IMR-90 (cell line): ENCODE measurements around the gene ABR. TPM values are rescaled to one million over a fixed set of nuclear protein-coding genes. Genes with fewer than 3 reads are reported as not detected.

Experiments used
- ATAC-seq: fragments of 200-7000 bp; cut with Tn5 transposase; 2 replicates; pipeline ENCODE4 v1.9.1; 2020; ENCODE audit warnings: low read depth, mild to moderate bottlenecking, moderate library complexity
- BruUV-seq: library from RNA; stranded (reverse); fragments of 400-500 nt; replicated peaks from 2 replicates; lab custom pipeline; 2021; lab: Mats Ljungman, UMichigan
- CTCF ChIA-PET: fragments of 300-600 bp; formaldehyde crosslinking; extraction: SDS; loops from one replicate; lab custom pipeline; 2021; ENCODE audit warnings: antibody characterized with exemption; lab: Yijun Ruan, JAX
- POLR2A ChIA-PET: fragments of 300-600 bp; sonication (Branson Sonifier 250); formaldehyde crosslinking; loops from one replicate; lab custom pipeline; 2022; ENCODE audit warnings: antibody characterized with exemption; ENCODE audit not compliant: unreplicated experiment; lab: Charles Lee
- DNase-seq: peaks from one replicate; pipeline ENCODE4 v3.0.0; 2013
- H2AFZ ChIP-seq: replicated peaks from 2 replicates; pipeline ENCODE3; 2013; ENCODE audit warnings: low read length, mild to moderate bottlenecking; ENCODE audit not compliant: poor library complexity
- H2AK5ac ChIP-seq: 2 replicates; pipeline ENCODE4 v1.6.1; 2013; ENCODE audit warnings: low read depth, low read length, inconsistent platforms
- H2AK9ac ChIP-seq: replicated peaks from 2 replicates; pipeline ENCODE3; 2013; ENCODE audit warnings: mild to moderate bottlenecking, low read depth, low read length, moderate library complexity; ENCODE audit not compliant: poor library complexity
- H2BK120ac ChIP-seq: 2 replicates; pipeline ENCODE4 v1.6.1; 2013; ENCODE audit warnings: low read depth, low read length, inconsistent platforms
- H2BK15ac ChIP-seq: 3 replicates; pipeline ENCODE4 v1.6.1; 2013; ENCODE audit warnings: low read depth, low read length, inconsistent platforms
- H2BK20ac ChIP-seq: 2 replicates; pipeline ENCODE4 v1.6.1; 2013; ENCODE audit warnings: low read depth, mild to moderate bottlenecking, inconsistent platforms, low read length, moderate library complexity
- H2BK5ac ChIP-seq: 2 replicates; pipeline ENCODE4 v1.6.1; 2013; ENCODE audit warnings: mild to moderate bottlenecking, low read depth, low read length, inconsistent platforms; ENCODE audit not compliant: poor library complexity, severe bottlenecking
- H3K14ac ChIP-seq: replicated peaks from 2 replicates; pipeline ENCODE4 v1.6.1; 2013; ENCODE audit warnings: low read depth, low read length, inconsistent platforms
- H3K18ac ChIP-seq: 2 replicates; pipeline ENCODE4 v1.6.1; 2013; ENCODE audit warnings: low read depth, low read length, control low read depth
- H3K23ac ChIP-seq: 2 replicates; pipeline ENCODE4 v1.6.1; 2013; ENCODE audit warnings: low read depth, low read length, inconsistent platforms
- H3K27ac ChIP-seq: 2 replicates; pipeline ENCODE4 v1.5.1; 2013; ENCODE audit warnings: mild to moderate bottlenecking, control low read depth, low read length; ENCODE audit not compliant: insufficient read depth
- H3K27me3 ChIP-seq: 2 replicates; pipeline ENCODE4 v1.6.1; 2013; ENCODE audit warnings: low read length; ENCODE audit not compliant: control insufficient read depth, insufficient read depth
- H3K36me3 ChIP-seq: 2 replicates; pipeline ENCODE4 v1.6.1; 2013; ENCODE audit warnings: low read length, mixed read lengths; ENCODE audit not compliant: control insufficient read depth, insufficient read depth
- H3K4ac ChIP-seq: 2 replicates; pipeline ENCODE4 v1.6.1; 2013; ENCODE audit warnings: low read depth, low read length, inconsistent platforms
- H3K4me1 ChIP-seq: 2 replicates; pipeline ENCODE4 v1.6.1; 2013; ENCODE audit warnings: low read length, mixed read lengths; ENCODE audit not compliant: control insufficient read depth, insufficient read depth
- H3K4me2 ChIP-seq: 2 replicates; pipeline ENCODE4 v1.6.1; 2013; ENCODE audit warnings: low read depth, mild to moderate bottlenecking, control low read depth, low read length, moderate library complexity
- H3K4me3 ChIP-seq: 2 replicates; pipeline ENCODE4 v1.5.1; 2013; ENCODE audit warnings: low read depth, mild to moderate bottlenecking, control low read depth, low read length, moderate library complexity; ENCODE audit not compliant: insufficient read depth
- H3K56ac ChIP-seq: 2 replicates; pipeline ENCODE4 v1.6.1; 2013; ENCODE audit warnings: low read length, inconsistent platforms; ENCODE audit not compliant: insufficient read depth; ENCODE audit errors: extremely low read depth
- H3K79me1 ChIP-seq, 2 experiments: 2 replicates each; pipeline ENCODE4 v1.6.1; 2013; ENCODE audit warnings: low read length in 2 of 2, inconsistent platforms in 1 of 2, low read depth in 1 of 2
- H3K9ac ChIP-seq: 2 replicates; pipeline ENCODE4 v1.6.1; 2013; ENCODE audit warnings: low read depth, low read length, control low read depth
- H3K9me1 ChIP-seq: 2 replicates; pipeline ENCODE4 v1.6.1; 2013; ENCODE audit warnings: low read length, inconsistent platforms; ENCODE audit not compliant: insufficient read depth
- H3K9me3 ChIP-seq: 2 replicates; pipeline ENCODE4 v1.6.1; 2013; ENCODE audit warnings: low read length; ENCODE audit not compliant: control insufficient read depth, insufficient read depth
- H4K20me1 ChIP-seq: 2 replicates; pipeline ENCODE4 v1.6.1; 2013; ENCODE audit warnings: low read length, inconsistent platforms; ENCODE audit not compliant: insufficient read depth
- H4K5ac ChIP-seq: 2 replicates; pipeline ENCODE4 v1.6.1; 2013; ENCODE audit warnings: mild to moderate bottlenecking, low read depth, low read length, control low read depth
- H4K8ac ChIP-seq, 2 experiments: 2 replicates each; pipeline ENCODE4 v1.6.1; 2013; ENCODE audit warnings: low read depth in 2 of 2, low read length in 2 of 2, control low read depth in 1 of 2, inconsistent platforms in 1 of 2
- H4K91ac ChIP-seq: 2 replicates; pipeline ENCODE4 v1.6.1; 2013; ENCODE audit warnings: low read depth, low read length, inconsistent platforms; ENCODE audit not compliant: insufficient read depth
- BHLHE40 ChIP-seq: fragments of 150-350 bp; IDR thresholded peaks from 2 replicates; pipeline ENCODE4 v1.6.1; 2016; ENCODE audit warnings: mild to moderate bottlenecking, low read depth, low read length
- CEBPB ChIP-seq: IDR thresholded peaks from 2 replicates; pipeline ENCODE4 v1.6.1; 2012; ENCODE audit warnings: low read depth, low read length, improper control_type of control experiment
- CHD1 ChIP-seq: IDR thresholded peaks from 2 replicates; pipeline ENCODE4 v1.6.1; 2012; ENCODE audit warnings: low read depth, low read length, improper control_type of control experiment
- CTCF ChIP-seq: conservative IDR thresholded peaks from 2 replicates; pipeline ENCODE4 v1.5.1; 2012; ENCODE audit warnings: mild to moderate bottlenecking, low read depth, low read length, improper control_type of control experiment
- FOS ChIP-seq: fragments of 150-350 bp; IDR thresholded peaks from 2 replicates; pipeline ENCODE4 v1.6.1; 2016; ENCODE audit warnings: low read depth, low read length
- MAFK ChIP-seq: IDR thresholded peaks from 2 replicates; pipeline ENCODE4 v1.6.1; 2012; ENCODE audit warnings: low read depth, low read length, improper control_type of control experiment
- MAZ ChIP-seq: IDR thresholded peaks from 2 replicates; pipeline ENCODE4 v1.6.1; 2012; ENCODE audit warnings: low read depth, mild to moderate bottlenecking, low read length, improper control_type of control experiment, moderate library complexity, borderline replicate concordance
- MXI1 ChIP-seq: IDR thresholded peaks from 2 replicates; pipeline ENCODE4 v1.6.1; 2012; ENCODE audit warnings: low read depth, mild to moderate bottlenecking, low read length, moderate library complexity, borderline replicate concordance
- NFE2L2 ChIP-seq: fragments of 150-350 bp; IDR thresholded peaks from 2 replicates; pipeline ENCODE4 v1.6.1; 2016; ENCODE audit warnings: low read depth, mild to moderate bottlenecking, low read length
- POLR2A ChIP-seq: IDR thresholded peaks from 2 replicates; pipeline ENCODE4 v1.6.1; 2012; ENCODE audit warnings: mild to moderate bottlenecking, low read depth, low read length
- RAD21 ChIP-seq: IDR thresholded peaks from 2 replicates; pipeline ENCODE4 v1.6.1; 2012; ENCODE audit warnings: low read length, improper control_type of control experiment
- RCOR1 ChIP-seq: IDR thresholded peaks from 2 replicates; pipeline ENCODE4 v1.6.1; 2012; ENCODE audit warnings: mild to moderate bottlenecking, low read length, improper control_type of control experiment; ENCODE audit not compliant: insufficient replicate concordance
- RFX5 ChIP-seq: IDR thresholded peaks from 2 replicates; pipeline ENCODE4 v1.8.0; 2012; ENCODE audit warnings: low read depth, mild to moderate bottlenecking, low read length, moderate library complexity
- SMC3 ChIP-seq: fragments of 150-350 bp; IDR thresholded peaks from 2 replicates; pipeline ENCODE4 v1.6.1; 2016; ENCODE audit warnings: low read depth, mild to moderate bottlenecking, antibody characterized with exemption, low read length, moderate library complexity
- WGBS, 2 experiments: methylation state at CpG; one replicate each; pipeline versions ENCODE4 v1.1.5 to v1.1.7; 2013; ENCODE audit warnings: missing lambda C conversion rate in 2 of 2; ENCODE audit not compliant: insufficient read length in 1 of 2; ENCODE audit errors: extremely low coverage in 2 of 2; 5-methylcytosine and 5-hydroxymethylcytosine counted together
- dilution Hi-C: fragments of 300-500 bp; cut with HindIII; formaldehyde crosslinking; loops from one replicate; pipeline ENCODE4 v1.14.3; 2018; ENCODE audit warnings: low sequenced_read_pairs; ENCODE audit not compliant: unreplicated experiment
- in situ Hi-C: fragments of 300-500 bp; cut with MboI; formaldehyde crosslinking; loops from 3 replicates; pipeline ENCODE4 v1.14.3; 2019; ENCODE audit warnings: low sequenced_read_pairs, inconsistent platforms, mixed read lengths
- intact Hi-C: fragments of 100-400 bp; cut with micrococcal nuclease; formaldehyde crosslinking; loops from 2 replicates; pipeline ENCODE4 v1.10.0; 2022
- polyA plus RNA-seq, 3 experiments: library from polyadenylated mRNA; depleted of rRNA; stranded (reverse); fragments of >200 nt; gene quantifications; 2 replicates each; pipeline ENCODE4 v1.2.3, GENCODE V29; 2012; ENCODE audit warnings: low replicate concordance in 1 of 3
- total RNA-seq: library from RNA; depleted of rRNA; stranded (reverse); fragments of >200 nt; gene quantifications from 2 replicates; pipeline ENCODE4 v1.2.3, GENCODE V29; 2012
- TF ChIP-seq, protein P1 (sequence below): fragments of 150-350 bp; IDR thresholded peaks from 2 replicates; pipeline ENCODE4 v1.6.1; 2016; ENCODE audit warnings: low read depth, mild to moderate bottlenecking, low read length, moderate library complexity, borderline replicate concordance
- TF ChIP-seq, protein P2 (sequence below): fragments of 150-350 bp; IDR thresholded peaks from 2 replicates; pipeline ENCODE4 v1.6.1; 2017; ENCODE audit warnings: mild to moderate bottlenecking, antibody characterized with exemption, low read length, low read depth

The ABR gene
- total and polyA plus RNA-seq, 2 of the 4 experiments (the other 2 are of a cell fraction) = 28.3 to 79.7 TPM

GRCh38 chr17:1060991-1061390 lies 118.8 kb downstream of the ABR start:
- Histone ChIP-seq H3K23ac (no peak overlapping the region), H3K18ac (no peak overlapping the region), H3K4me3 (no peak overlapping the region), H4K5ac (no peak overlapping the region), H2BK20ac (no peak overlapping the region), H3K4ac (no peak overlapping the region), H3K27ac (no peak overlapping the region), H4K20me1 (peaks cover 35% of the 10 kb centered on the region), H2AFZ (peak overlapping the region; percentile 4), H3K14ac (no peak overlapping the region), H3K56ac (no peak overlapping the region), H3K36me3 (peaks cover 43% of the 10 kb centered on the region), H3K9me3 (peaks cover 6% of the 10 kb centered on the region), H4K8ac (0 out of 4 replicates have a peak overlapping the region, but pooled peaks of 1 of the 2 experiments have one; percentile 1), H2BK5ac (peak overlapping the region; percentile 5), H3K4me2 (no peak overlapping the region), H2BK120ac (no peak overlapping the region), H3K9me1 (peaks cover 7% of the 10 kb centered on the region; the same call in 1 of the 2 replicates), H2AK5ac (peak overlapping the region; percentile 19; the same call in 1 of the 2 replicates), H2BK15ac (no peak overlapping the region), H4K91ac (no peak overlapping the region), H3K27me3 (no peaks in the 10 kb centered on the region), H3K79me1 (peaks cover 0 to 12% of the 10 kb centered on the region in 2 experiments; a peak in 2 of 4 replicates), H3K4me1 (peaks cover 4% of the 10 kb centered on the region; the same call in 1 of the 2 replicates), H2AK9ac (no peak overlapping the region), H3K9ac (no peak overlapping the region)
- CTCF ChIA-PET = no interaction called here
- DNase-seq (peak; percentile 99), ATAC-seq (peak; percentile 97)
- WGBS, 2 experiments = 0% methylated on average over 2 of the region's 11 CpGs; no CpG with 5 or more reads in 1 of the 2 experiments
- in situ Hi-C loops = no loop called here
- intact Hi-C loops = loop anchor here (1.0 kb wide), 1 partner anchor 126 kb away; no protein-coding TSS in a partner anchor
- POLR2A ChIA-PET = interaction anchor here (0.6 kb wide), 1 partner anchor 31 kb away, joined by 3 read pairs; no protein-coding TSS in a partner anchor
- dilution Hi-C loops = no loop called here
- TF ChIP-seq MXI1 (peak; percentile 88), RAD21 (no peak), CEBPB (no peak), POLR2A (no peak; the same call in 1 of the 2 replicates), MAZ (peak; percentile 71; the same call in 1 of the 2 replicates), CHD1 (no peak), MAFK (peak; percentile 18; the same call in 1 of the 2 replicates), RCOR1 (peak; percentile 99), NFE2L2 (no peak), BHLHE40 (peak; percentile 84), SMC3 (no peak), CTCF (no peak), RFX5 (no peak), FOS (peak; percentile 96)
- TF ChIP-seq, protein P1, sequence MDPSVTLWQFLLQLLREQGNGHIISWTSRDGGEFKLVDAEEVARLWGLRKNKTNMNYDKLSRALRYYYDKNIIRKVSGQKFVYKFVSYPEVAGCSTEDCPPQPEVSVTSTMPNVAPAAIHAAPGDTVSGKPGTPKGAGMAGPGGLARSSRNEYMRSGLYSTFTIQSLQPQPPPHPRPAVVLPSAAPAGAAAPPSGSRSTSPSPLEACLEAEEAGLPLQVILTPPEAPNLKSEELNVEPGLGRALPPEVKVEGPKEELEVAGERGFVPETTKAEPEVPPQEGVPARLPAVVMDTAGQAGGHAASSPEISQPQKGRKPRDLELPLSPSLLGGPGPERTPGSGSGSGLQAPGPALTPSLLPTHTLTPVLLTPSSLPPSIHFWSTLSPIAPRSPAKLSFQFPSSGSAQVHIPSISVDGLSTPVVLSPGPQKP = no peak
- TF ChIP-seq, protein P2, sequence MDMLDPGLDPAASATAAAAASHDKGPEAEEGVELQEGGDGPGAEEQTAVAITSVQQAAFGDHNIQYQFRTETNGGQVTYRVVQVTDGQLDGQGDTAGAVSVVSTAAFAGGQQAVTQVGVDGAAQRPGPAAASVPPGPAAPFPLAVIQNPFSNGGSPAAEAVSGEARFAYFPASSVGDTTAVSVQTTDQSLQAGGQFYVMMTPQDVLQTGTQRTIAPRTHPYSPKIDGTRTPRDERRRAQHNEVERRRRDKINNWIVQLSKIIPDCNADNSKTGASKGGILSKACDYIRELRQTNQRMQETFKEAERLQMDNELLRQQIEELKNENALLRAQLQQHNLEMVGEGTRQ = no peak
- BruUV-seq = no TSS peak
